Keratinocyte (primary cell): ENCODE data around the gene CRLF1. TPM values are rescaled to one million over a fixed set of nuclear protein-coding genes. Genes with fewer than 3 reads are reported as not detected.

ENCODE experiments used
- DNase-seq: peaks from one replicate; pipeline ENCODE4 v3.0.0-alpha.2; 2011; ENCODE audit warnings: low read depth, missing footprints, low spot score
- FAIRE-seq: peaks from 2 replicates; lab custom pipeline; 2011; peaks lifted over from hg19 to GRCh38; lab: Jason Lieb, UNC
- H2AFZ ChIP-seq: 2 replicates; pipeline ENCODE4 v1.6.0; 2012; ENCODE audit warnings: low read length, control low read depth, inconsistent platforms; ENCODE audit not compliant: control insufficient read depth
- H3K27ac ChIP-seq: 2 replicates; pipeline ENCODE4 v1.5.1; 2011; ENCODE audit warnings: low read length; ENCODE audit not compliant: control insufficient read depth, insufficient read depth
- H3K27me3 ChIP-seq: 3 replicates; pipeline ENCODE4 v1.6.0; 2011; ENCODE audit warnings: low read length; ENCODE audit not compliant: control insufficient read depth, insufficient read depth; ENCODE audit errors: extremely low read depth
- H3K36me3 ChIP-seq, 2 experiments: 2 replicates in 1 of 2; 3 replicates in 1 of 2; pipeline ENCODE4 v1.5.1; 2011; ENCODE audit warnings: low read length in 2 of 2, mild to moderate bottlenecking in 1 of 2; ENCODE audit not compliant: control insufficient read depth in 2 of 2, insufficient read depth in 2 of 2; ENCODE audit errors: extremely low read depth in 1 of 2
- H3K4me1 ChIP-seq: 3 replicates; pipeline ENCODE4 v1.5.1; 2011; ENCODE audit warnings: low read length; ENCODE audit not compliant: control insufficient read depth, insufficient read depth; ENCODE audit errors: extremely low read depth
- H3K4me2 ChIP-seq: 3 replicates; pipeline ENCODE4 v1.6.0; 2011; ENCODE audit warnings: low read depth, low read length; ENCODE audit not compliant: control insufficient read depth, insufficient read depth; ENCODE audit errors: extremely low read depth
- H3K4me3 ChIP-seq, 3 experiments: fragments of 200-600 bp in 1 of 3; sonication (generic) in 1 of 3; 2 replicates in 2 of 3; 3 replicates in 1 of 3; pipeline ENCODE4 v1.5.1; 2011 to 2016; ENCODE audit warnings: low read length in 3 of 3, mild to moderate bottlenecking in 3 of 3, control low read depth in 2 of 3, inconsistent platforms in 1 of 3, low read depth in 1 of 3, mixed read lengths in 1 of 3, mixed run types in 1 of 3, moderate library complexity in 1 of 3; ENCODE audit not compliant: control insufficient read depth in 2 of 3, insufficient read depth in 2 of 3; ENCODE audit errors: extremely low read depth in 1 of 3
- H3K79me2 ChIP-seq: 2 replicates; pipeline ENCODE4 v1.6.0; 2012; ENCODE audit warnings: low read length; ENCODE audit not compliant: control insufficient read depth, insufficient read depth
- H3K9ac ChIP-seq: 3 replicates; pipeline ENCODE4 v1.6.0; 2011; ENCODE audit warnings: low read length; ENCODE audit not compliant: control insufficient read depth, insufficient read depth; ENCODE audit errors: extremely low read depth
- H3K9me1 ChIP-seq: 3 replicates; pipeline ENCODE4 v1.6.0; 2011; ENCODE audit warnings: low read length; ENCODE audit not compliant: control insufficient read depth, insufficient read depth; ENCODE audit errors: extremely low read depth
- H3K9me3 ChIP-seq: 2 replicates; pipeline ENCODE4 v1.5.1; 2012; ENCODE audit warnings: low read depth, low read length; ENCODE audit not compliant: control insufficient read depth
- H4K20me1 ChIP-seq: 3 replicates; pipeline ENCODE4 v1.6.0; 2011; ENCODE audit warnings: low read length; ENCODE audit not compliant: control insufficient read depth, insufficient read depth; ENCODE audit errors: extremely low read depth
- CTCF ChIP-seq, 3 experiments: IDR thresholded peaks in 1 of 3; conservative IDR thresholded peaks in 1 of 3; optimal IDR thresholded peaks in 1 of 3; 2 replicates in 2 of 3; 3 replicates in 1 of 3; pipeline versions ENCODE3 to v1.5.1; 2011; ENCODE audit warnings: low read length in 3 of 3, mild to moderate bottlenecking in 3 of 3, moderate library complexity in 2 of 3, control low read depth in 1 of 3, inconsistent platforms in 1 of 3; ENCODE audit not compliant: insufficient read depth in 2 of 3; ENCODE audit errors: extremely low read depth in 1 of 3
- EZH2 ChIP-seq: IDR thresholded peaks from one replicate; pipeline ENCODE4 v1.6.1; 2012; ENCODE audit warnings: inconsistent platforms, mild to moderate bottlenecking, low read length, moderate library complexity
- dilution Hi-C: fragments of 300-500 bp; cut with MboI; formaldehyde crosslinking; loops from one replicate; pipeline ENCODE4 v1.7.0; 2020; ENCODE audit warnings: low sequenced_read_pairs; ENCODE audit not compliant: extremely low pct_ligation_motif_present
- polyA plus RNA-seq, 5 experiments: library from polyadenylated mRNA; depleted of rRNA in 3 of 5; stranded (reverse) in 3 of 5; stranded (forward) in 1 of 5; unstranded in 1 of 5; fragments of >200 nt; gene quantifications; 1 replicate in 1 of 5; 2 replicates in 3 of 5; 3 replicates in 1 of 5; pipeline versions ENCODE4 v1.2.1 to v1.2.3, GENCODE V29; 2011 to 2012; ENCODE audit warnings: missing spikeins in 2 of 5, low read depth in 1 of 5, low replicate concordance in 1 of 5

Gene CRLF1
- polyA plus RNA-seq, 1 donor (not counting 4 experiments of a cell fraction or from before 2014, with no cell fraction given) = 0.20 TPM

- no peaks in the 10 kb centered on the region for H3K36me3 ChIP-seq
- no peaks in the 10 kb centered on the region for H4K20me1 ChIP-seq
- H3K9me1 ChIP-seq = no peaks in the 10 kb centered on the region
- H3K4me3 ChIP-seq = no peak overlapping the region
- no peak overlapping the region for H3K27ac ChIP-seq
- TF ChIP-seq EZH2 = no peak
- no peak for TF ChIP-seq CTCF (optimal IDR thresholded peaks at IDR 0.05 in 1 of 3, IDR thresholded peaks at IDR 0.05 in 1 of 3, conservative IDR thresholded peaks at IDR 0.05 in 1 of 3; ENCODE audit: extremely low read depth in 1 of 3, insufficient read depth in 2 of 3, low read length in 3 of 3)
- H3K4me1 ChIP-seq = peaks cover 8% of the 10 kb centered on the region
- H3K4me2 ChIP-seq = no peak overlapping the region
- FAIRE-seq = no peak
- no peaks in the 10 kb centered on the region for H3K9me3 ChIP-seq
- H3K79me2 ChIP-seq = no peaks in the 10 kb centered on the region
- peaks cover 48% of the 10 kb centered on the region for H3K27me3 ChIP-seq
- dilution Hi-C loops = no loop called here
- DNase-seq = no peak
- H2AFZ ChIP-seq = no peak overlapping the region
- no peak overlapping the region for H3K9ac ChIP-seq
Observed at GRCh38 chr19:18605196-18605545, 1.4 kb downstream of the CRLF1 start.

- no peaks in the 10 kb centered on the region for H3K36me3 ChIP-seq
- H3K27ac ChIP-seq = no peak overlapping the region
- no peak overlapping the region for H3K4me2 ChIP-seq
- H3K27me3 ChIP-seq = peaks cover 44% of the 10 kb centered on the region
- DNase-seq (no peak), FAIRE-seq (no peak)
- no peaks in the 10 kb centered on the region for H3K9me3 ChIP-seq
- peaks cover 8% of the 10 kb centered on the region for H3K4me1 ChIP-seq
- no peak for TF ChIP-seq EZH2
- TF ChIP-seq CTCF (optimal IDR thresholded peaks at IDR 0.05 in 1 of 3, IDR thresholded peaks at IDR 0.05 in 1 of 3, conservative IDR thresholded peaks at IDR 0.05 in 1 of 3; ENCODE audit: extremely low read depth in 1 of 3, insufficient read depth in 2 of 3, low read length in 3 of 3) = no peak
- H3K9ac ChIP-seq = no peak overlapping the region
- H4K20me1 ChIP-seq = no peaks in the 10 kb centered on the region
- dilution Hi-C loops = no loop called here
- no peaks in the 10 kb centered on the region for H3K79me2 ChIP-seq
- H3K4me3 ChIP-seq = no peak overlapping the region
- H2AFZ ChIP-seq = no peak overlapping the region
- no peaks in the 10 kb centered on the region for H3K9me1 ChIP-seq
Observed at GRCh38 chr19:18604820-18605159, 1.8 kb downstream of the CRLF1 start.
